Peyer's patch (tissue), 4 donors: ENCODE results near the gene UBASH3B.

Experiments
- POLR2A ChIP-seq, 2 donors: fragments of 450-650 bp; IDR thresholded peaks; one replicate each; pipeline ENCODE4 v1.5.1; 2017; ENCODE audit warnings: antibody characterized with exemption in 2 of 2, mild to moderate bottlenecking in 2 of 2, moderate library complexity in 2 of 2
- TF ChIP-seq, protein P1 (sequence below), 6 experiments: fragments of 450-650 bp in 4 of 6; fragments of 200-600 bp in 2 of 6; sonication (generic) in 1 of 6; IDR thresholded peaks; one replicate each; pipeline ENCODE4 v1.5.1; 2017 to 2019; ENCODE audit warnings: antibody characterized with exemption in 6 of 6, mild to moderate bottlenecking in 3 of 6, moderate library complexity in 1 of 6

DNA sequence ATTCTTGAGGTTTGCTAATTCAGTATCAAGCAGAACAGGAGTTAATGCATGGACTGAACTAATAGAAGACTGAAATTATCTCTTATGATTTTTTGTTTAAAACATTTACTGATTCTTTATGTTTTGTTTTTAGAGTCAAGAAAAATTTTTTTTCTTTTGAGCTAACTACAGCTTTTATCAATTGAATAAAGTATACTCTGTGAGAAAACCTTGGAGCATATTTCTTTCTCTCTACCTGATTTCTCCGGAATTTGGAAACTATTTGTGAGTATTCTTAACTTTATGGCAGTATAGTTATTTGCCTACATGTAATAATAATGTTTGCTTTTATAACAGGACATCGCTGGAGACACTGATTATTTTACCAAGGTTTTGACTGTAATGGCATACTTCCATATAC, 164.6 kb downstream of the UBASH3B start:
- TF ChIP-seq, protein P1, sequence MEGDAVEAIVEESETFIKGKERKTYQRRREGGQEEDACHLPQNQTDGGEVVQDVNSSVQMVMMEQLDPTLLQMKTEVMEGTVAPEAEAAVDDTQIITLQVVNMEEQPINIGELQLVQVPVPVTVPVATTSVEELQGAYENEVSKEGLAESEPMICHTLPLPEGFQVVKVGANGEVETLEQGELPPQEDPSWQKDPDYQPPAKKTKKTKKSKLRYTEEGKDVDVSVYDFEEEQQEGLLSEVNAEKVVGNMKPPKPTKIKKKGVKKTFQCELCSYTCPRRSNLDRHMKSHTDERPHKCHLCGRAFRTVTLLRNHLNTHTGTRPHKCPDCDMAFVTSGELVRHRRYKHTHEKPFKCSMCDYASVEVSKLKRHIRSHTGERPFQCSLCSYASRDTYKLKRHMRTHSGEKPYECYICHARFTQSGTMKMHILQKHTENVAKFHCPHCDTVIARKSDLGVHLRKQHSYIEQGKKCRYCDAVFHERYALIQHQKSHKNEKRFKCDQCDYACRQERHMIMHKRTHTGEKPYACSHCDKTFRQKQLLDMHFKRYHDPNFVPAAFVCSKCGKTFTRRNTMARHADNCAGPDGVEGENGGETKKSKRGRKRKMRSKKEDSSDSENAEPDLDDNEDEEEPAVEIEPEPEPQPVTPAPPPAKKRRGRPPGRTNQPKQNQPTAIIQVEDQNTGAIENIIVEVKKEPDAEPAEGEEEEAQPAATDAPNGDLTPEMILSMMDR (IDR thresholded peaks at IDR 0.05): no peak
- TF ChIP-seq POLR2A (IDR thresholded peaks at IDR 0.05): no peak
